ENCODE data around the gene HTT. TPM values are rescaled to one million over a fixed set of nuclear protein-coding genes. Genes with fewer than 3 reads are reported as not detected.
"Not testable (repeated sequence)": the region's sequence is repeated elsewhere in the genome, so short reads cannot be mapped to it uniquely, and the experiment has no call there.

HTT gene
- total RNA-seq, 1 donor from 2014 or later, result 49.8 TPM

DNA sequence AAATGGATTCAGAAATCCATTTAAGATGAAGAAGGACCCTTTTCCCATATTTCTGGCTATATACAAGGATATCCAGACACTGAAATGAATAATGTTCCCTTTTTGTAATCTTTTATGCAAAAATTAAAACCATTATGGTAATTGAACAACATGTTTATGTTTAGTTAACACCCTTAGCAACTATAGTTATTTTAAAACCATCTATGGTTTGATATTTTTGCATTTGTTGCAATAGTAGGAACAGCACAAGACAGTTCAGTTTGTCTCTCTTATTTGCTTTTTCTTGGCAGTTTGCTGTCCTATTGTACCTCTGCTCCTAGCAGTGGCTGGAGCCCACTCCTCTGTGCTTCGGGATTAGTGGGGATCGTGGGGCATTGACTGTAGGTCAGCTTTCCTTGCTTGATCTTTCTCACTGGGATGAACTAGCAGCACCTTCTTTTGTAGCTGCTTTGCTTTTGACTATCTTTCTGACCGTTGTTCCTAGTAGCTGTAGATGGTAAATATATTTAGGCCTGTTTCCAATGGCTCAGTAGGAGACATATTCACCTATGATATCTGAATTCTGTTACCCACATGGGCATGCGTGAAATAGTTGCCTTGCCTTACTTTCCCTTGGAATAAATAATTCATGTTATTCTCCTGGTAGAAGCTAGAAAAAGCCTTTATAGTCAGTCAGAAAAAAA lies 12.8 kb downstream of the HTT start:
- intact Hi-C loops (cut with DNase I), result no loop called here

DNA sequence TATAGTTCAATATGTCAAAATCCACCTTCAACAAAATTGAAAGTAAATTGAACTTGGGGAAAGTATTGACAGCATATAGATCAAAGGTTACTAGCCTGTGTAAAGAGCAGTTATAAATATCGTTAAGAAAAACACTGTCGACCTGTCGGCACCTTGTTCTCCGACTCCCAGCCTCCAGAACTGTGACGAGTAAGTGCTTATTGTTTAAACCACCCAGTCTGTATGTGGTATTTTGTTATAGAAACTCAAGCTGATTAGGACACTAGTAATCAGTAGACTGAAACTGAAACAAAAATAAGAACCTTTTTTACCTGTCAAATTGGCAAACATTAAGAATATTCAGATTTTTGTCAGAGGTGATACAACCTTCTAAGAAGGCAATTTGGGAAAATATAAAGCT lies 17.0 kb downstream of the HTT start:
- Histone ChIP-seq H3K27me3 (no peaks in the 10 kb centered on the region), H3K4me1 (no peaks in the 10 kb centered on the region), H3K4me3 (no peak overlapping the region), H3K27ac (no peak overlapping the region), H3K9me3 (no peaks in the 10 kb centered on the region), H3K36me3 (peaks cover 0 to 28% of the 10 kb centered on the region in 2 donors)
- intact Hi-C loops (cut with DNase I), result no loop called here
- no peak for DNase-seq (ENCODE audit: extremely low spot score in 2 of 2)
- TF ChIP-seq CTCF (IDR thresholded peaks at IDR 0.05) (no peak), POLR2AphosphoS5 (IDR thresholded peaks at IDR 0.05; ENCODE audit: insufficient read depth in 1 of 2, low read depth in 1 of 2) (no peak), POLR2A (IDR thresholded peaks at IDR 0.05) (no peak)

More for the DNA sequence above, 12.8 kb downstream of the HTT start:
- DNase-seq (ENCODE audit: extremely low spot score in 2 of 2), result no peak
- Histone ChIP-seq H3K27me3 (no peaks in the 10 kb centered on the region), H3K4me1 (no peaks in the 10 kb centered on the region), H3K36me3 (peaks cover 0 to 23% of the 10 kb centered on the region in 2 donors), H3K9me3 (no peaks in the 10 kb centered on the region), H3K4me3 (no peak overlapping the region), H3K27ac (no peak overlapping the region)
- TF ChIP-seq POLR2AphosphoS5 (IDR thresholded peaks at IDR 0.05; ENCODE audit: insufficient read depth in 1 of 2, low read depth in 1 of 2), result no peak
- no peak for TF ChIP-seq CTCF (IDR thresholded peaks at IDR 0.05)
- no peak for TF ChIP-seq POLR2A (IDR thresholded peaks at IDR 0.05)

- H3K27me3 ChIP-seq; H3K4me3 ChIP-seq; DNase-seq (ENCODE audit: extremely low spot score in 2 of 2); H3K4me1 ChIP-seq; intact Hi-C loops (cut with DNase I); H3K27ac ChIP-seq; H3K9me3 ChIP-seq: not testable (repeated sequence)
- H3K36me3 ChIP-seq, result peaks cover 0 to 18% of the 10 kb centered on the region in 2 donors
Measured at GRCh38 chr4:3094701-3095100, 20.2 kb downstream of the HTT start.

GRCh38 chr4:3096202-3096601 lies 21.7 kb downstream of the HTT start:
- Histone ChIP-seq H3K27me3 (no peaks in the 10 kb centered on the region), H3K27ac (no peak overlapping the region), H3K36me3 (peaks cover 0 to 13% of the 10 kb centered on the region in 2 donors), H3K4me1 (no peaks in the 10 kb centered on the region), H3K4me3 (no peak overlapping the region), H3K9me3 (no peaks in the 10 kb centered on the region)
- intact Hi-C loops (cut with DNase I), result no loop called here
- no peak for DNase-seq (ENCODE audit: extremely low spot score in 2 of 2)
- no peak for TF ChIP-seq POLR2A (IDR thresholded peaks at IDR 0.05)
- TF ChIP-seq POLR2AphosphoS5 (IDR thresholded peaks at IDR 0.05; ENCODE audit: insufficient read depth in 1 of 2, low read depth in 1 of 2), result no peak
- TF ChIP-seq CTCF (IDR thresholded peaks at IDR 0.05), result no peak

DNA sequence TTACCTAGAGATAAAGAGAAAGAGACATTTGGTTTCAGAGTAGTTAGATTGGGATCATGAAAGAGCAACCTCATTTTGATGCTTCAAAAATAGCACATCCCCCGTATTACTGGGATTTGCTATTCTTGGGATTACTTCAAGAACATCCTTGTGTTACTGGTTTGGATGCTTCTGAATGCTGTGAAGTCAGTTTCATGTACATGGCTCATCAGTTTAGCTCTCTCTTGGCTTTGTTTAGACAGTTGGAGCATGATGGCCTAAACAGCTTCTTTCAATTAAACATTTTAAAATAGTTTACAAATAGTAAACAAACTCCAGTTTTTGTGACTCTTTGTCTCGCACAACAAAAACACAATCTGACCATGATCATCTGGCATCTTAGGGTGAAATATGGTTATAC lies 23.9 kb downstream of the HTT start:
- TF ChIP-seq CTCF (IDR thresholded peaks at IDR 0.05) (no peak), POLR2A (IDR thresholded peaks at IDR 0.05) (no peak), POLR2AphosphoS5 (IDR thresholded peaks at IDR 0.05; ENCODE audit: insufficient read depth in 1 of 2, low read depth in 1 of 2) (no peak)
- no peak overlapping the region for H3K4me3 ChIP-seq
- intact Hi-C loops (cut with DNase I), result no loop called here
- no peaks in the 10 kb centered on the region for H3K27me3 ChIP-seq
- H3K27ac ChIP-seq, result no peak overlapping the region
- no peak for DNase-seq (ENCODE audit: extremely low spot score in 2 of 2)
- H3K4me1 ChIP-seq, result no peaks in the 10 kb centered on the region
- H3K9me3 ChIP-seq, result no peaks in the 10 kb centered on the region
- H3K36me3 ChIP-seq, result no peaks in the 10 kb centered on the region
